DMS53 treated with DMSO at 0.1 percent for 48 hours (cell line): ENCODE results near the gene SYCP3.
A peak's percentile ranks its signal among the peaks of the same experiment; 100 is the strongest.
"Not testable (repeated sequence)": the region's sequence is repeated elsewhere in the genome, so short reads cannot be mapped to it uniquely, and the experiment has no call there.

ENCODE experiments used
- DNase-seq: peaks from one replicate; lab custom pipeline; 2025; ENCODE audit not compliant: unreplicated experiment; lab: John Stamatoyannopoulos, UW

SYCP3 gene

DNA sequence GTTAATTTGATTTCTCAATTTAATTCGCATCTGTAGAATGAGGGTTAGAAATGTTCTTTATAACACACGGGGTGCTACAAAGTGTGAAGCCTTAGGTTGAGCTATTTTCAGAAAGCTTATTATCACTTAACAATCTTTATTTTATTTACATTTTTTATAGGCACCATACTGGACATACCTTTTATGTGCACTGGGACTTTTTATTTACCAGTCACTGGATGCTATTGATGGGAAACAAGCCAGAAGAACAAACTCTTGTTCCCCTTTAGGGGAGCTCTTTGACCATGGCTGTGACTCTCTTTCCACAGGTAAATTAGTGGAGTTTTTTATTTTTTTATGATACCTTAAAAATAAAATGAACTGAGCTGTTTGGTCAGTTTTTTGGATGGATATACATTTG, 25.3 kb downstream of the SYCP3 start:
- no peak for DNase-seq

DNA sequence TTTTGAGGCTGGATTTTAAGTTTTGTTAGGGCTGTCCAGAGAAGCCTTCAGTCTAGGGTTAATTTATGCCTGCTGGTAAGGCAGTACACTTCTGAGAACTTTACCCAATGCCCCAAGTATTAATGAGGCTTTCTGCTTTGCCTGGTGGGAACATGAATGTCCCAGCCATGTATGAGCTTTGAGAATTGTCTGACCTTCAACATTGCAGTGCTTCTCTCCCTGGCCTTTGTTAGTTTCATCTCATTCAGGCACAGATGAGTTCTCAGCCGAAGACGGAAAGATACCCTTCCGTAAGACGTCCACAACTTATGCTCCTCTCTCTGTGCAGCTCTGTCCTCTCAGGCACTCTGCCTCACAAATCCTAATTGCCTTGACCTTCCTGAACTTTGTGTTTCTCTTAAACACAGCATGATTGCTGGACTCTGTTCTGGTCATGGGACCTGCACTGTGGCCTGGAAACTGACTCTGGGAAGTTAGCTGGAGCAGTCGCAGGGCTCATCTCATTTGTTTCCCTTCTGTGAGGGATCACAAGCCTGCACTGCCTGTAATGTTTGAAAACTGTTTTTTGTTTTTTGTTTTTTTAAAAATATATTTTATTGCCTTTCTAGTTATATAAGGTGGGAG, 26.1 kb downstream of the SYCP3 start:
- DNase-seq, result no peak

DNA sequence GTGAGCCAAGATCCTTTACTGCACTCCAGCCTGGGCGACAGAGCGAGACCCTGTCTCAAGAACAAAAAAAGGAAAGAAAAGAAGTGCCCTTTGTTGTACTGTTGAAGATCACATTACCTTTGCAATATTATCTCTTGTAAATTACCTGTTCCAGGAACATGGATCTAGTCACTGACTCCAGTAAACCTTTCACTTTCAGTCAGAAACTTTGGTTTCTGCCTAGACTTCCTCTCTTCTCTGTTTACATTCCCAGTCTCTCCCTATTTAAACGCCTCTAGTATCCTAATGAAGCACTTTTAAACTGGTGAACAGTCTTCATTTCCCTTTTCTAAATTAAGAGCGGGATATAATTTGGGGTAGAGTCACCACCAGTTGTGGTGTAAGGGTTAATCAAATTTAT, 29.0 kb downstream of the SYCP3 start:
- DNase-seq, result no peak

DNA sequence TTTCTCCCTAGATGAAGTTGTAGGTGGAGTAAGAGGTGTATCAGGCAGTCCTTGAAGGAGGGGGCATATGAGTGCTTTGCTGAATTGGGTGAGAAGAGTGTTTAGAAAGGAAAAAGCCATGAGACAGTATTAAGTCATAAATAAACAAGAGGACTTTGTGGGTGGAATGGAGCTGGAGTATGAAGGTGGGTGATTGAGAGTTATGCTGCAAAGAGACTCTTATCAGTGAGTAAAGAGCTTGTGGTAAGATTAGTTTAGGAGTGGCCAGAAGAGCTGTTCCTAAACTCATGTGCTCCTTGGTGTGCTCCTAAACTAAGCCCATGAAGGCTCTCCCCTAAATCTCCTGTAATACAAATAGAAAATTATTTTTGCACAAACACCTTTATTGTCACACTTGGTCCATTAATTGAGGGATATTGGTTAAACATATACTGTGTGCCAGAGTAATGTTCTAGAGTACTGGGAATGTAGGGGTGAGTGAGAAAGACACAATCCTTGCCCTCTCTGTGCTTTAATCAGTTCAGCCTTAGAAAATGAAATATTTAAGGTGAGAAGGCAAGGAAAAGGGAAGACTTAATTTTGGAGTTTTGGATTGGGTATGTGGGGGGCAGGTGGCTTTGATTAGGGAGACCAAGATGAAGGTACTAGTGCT, 32.0 kb downstream of the SYCP3 start:
- DNase-seq, result no peak

DNA sequence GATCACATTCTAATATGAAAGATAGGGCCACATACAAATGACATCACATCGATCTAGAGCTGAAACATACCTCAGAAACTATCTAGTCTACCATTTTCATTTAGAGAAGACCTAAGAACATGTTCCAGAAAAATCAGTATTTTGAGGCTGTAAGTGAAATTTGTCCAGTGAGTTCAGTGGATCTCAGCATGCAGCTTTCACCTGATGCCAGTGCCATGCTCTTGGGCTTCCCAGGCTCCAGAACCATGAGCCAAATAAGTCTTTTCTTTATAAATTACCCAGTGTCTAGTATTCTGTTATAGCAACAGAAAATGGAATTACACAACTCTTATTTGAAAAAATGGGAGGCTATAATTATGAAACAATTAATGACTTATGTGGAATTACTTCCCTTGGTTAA, 32.9 kb downstream of the SYCP3 start:
- DNase-seq, result no peak

DNA sequence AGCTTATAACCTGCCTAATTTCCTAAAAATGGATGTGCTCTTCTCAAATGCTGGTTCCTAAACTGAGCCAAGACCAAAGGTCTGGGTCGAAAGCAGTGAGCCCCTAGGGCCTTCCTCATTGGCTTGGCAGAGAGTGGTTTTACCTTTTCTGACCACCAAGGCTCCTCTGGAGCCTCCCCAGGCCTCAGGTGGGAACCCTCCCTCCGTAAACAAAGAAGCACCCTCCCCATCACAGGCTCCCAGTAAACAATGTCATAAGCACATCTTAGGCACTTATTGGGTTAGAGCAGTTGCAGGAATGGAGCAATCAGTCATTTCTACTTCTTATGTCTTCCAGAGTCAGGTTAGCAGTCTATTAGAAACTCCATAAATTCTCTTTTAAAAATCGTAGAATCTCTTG, 35.8 kb downstream of the SYCP3 start:
- DNase-seq, result no peak

DNA sequence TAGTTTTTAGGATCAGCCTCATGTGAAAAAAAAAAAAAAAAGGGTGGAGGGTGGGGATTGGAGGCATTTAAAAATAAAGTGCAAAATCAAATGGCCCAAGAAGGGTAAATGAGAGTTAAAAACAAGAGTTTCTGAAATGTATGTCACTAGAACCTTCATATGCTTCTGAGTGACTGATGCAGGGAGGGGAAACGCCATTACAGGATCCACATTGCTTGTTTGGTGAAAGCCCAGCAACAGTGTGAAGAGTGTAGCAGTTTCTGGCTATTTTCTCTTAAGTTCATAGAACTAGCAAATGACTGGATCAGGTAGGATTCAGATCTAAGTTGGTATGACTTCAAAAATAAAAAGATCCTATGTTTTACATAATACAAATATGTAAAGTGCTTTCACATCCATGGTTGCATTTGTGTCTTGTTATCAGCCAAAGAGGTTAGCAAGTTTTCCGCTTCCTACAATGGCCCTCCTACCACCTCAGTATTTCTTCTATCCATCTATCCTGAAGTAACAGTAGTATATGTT, 38.9 kb downstream of the SYCP3 start:
- DNase-seq, result no peak

DNA sequence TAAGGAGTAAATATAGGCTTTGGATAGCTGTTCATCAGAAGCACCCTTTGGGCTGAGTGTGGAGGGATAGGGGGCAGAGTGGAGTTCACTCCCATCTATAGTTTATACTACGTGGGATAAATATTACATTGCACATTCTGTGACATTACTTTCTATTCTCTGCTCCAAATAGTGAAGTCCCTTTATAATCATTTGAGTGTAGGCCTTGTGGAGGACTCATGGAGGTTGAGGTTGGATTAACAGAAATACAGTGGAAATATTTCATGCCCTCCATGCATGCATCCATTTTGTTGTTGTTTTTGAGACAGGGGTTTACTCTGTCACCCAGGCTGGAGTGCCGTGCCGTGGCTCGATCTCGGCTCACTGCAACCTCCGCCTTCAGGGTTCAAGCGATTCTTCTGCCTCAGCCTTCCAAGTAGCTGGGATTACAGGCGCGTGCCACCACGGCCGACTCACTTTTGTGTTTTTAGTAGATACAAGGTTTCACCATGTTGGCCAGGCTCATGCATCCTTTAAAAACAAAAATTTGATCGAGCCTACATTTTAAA, 40.4 kb downstream of the SYCP3 start:
- no peak for DNase-seq

DNA sequence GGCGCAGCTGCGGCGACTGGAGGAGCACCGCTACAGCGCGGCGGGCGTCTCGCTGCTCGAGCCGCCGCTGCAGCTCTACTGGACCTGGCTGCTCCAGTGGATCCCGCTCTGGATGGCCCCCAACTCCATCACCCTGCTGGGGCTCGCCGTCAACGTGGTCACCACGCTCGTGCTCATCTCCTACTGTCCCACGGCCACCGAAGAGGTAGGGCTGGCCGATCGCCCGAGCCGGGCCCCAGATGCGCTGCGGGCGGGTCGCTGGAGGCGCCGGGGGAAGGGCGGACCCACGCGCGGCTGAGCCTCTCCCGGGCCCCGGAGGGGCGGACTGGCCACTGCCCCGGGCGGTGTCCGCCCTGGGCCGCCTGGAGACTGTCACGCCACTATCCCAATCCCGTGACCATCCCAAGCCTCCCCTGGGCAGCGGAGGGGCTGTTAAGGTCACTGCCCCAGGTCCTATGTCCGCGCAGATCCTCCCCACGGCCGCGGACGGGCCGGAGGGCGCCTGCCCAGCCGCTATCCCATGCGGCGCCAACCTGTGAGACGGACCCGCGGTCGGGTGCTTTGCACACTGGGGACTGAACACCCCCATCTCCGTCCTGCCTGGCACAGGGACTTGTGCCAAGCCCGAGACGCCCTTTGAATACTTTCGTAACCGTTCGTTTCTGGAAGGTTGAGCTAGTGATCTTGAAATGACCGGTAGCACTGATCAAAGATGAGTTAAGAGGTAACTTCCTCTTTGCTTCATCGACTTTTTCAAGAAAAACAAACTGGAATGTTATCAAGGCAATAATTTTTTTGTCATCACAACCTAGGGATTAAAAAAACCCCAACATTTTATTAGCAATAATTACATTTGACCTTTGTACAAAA, 41.1 kb downstream of the SYCP3 start:
- peak; percentile 10 for DNase-seq

DNA sequence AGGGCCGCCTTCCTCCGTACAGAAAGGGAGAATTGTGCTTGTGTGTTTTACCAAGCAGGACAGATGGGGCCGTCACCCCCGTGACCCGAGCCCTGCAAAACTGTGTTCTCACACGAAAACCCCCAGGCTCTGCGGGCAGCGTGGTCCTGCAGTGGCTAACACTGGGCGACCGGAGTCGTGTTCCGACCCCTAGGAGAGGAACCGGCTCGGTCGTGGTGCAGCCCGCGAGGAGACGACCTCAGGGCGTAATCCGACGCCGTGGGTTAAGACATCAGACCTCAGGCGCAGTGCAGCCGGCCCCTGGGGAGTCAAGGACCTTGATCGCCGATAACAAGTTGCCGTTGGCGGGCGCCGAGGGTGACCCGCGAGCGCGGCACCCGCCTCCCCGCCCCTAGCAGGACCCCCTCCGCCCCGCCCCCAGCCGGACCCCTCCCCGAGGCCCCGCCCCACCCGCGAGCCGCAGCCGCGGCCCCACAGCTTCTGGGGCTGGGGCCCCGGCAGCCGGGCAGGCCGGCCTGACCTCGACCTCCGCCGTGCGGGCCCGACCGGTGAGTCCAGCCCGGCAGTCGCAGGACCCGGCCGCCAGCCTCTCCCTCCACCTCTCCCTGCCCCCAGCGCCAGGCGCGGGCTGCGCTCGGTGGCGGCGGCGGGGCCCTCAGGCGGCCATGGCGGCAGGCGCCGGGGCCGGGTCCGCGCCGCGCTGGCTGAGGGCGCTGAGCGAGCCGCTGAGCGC, 41.9 kb downstream of the SYCP3 start, which contains the start of gene CHPT1:
Gene CHPT1, plus strand, starts transcription at position 444 of the 733 bp plus-strand sequence. Its CDS starts 222 bp downstream, at position 666.
- DNase-seq, result peak; percentile 34

DNA sequence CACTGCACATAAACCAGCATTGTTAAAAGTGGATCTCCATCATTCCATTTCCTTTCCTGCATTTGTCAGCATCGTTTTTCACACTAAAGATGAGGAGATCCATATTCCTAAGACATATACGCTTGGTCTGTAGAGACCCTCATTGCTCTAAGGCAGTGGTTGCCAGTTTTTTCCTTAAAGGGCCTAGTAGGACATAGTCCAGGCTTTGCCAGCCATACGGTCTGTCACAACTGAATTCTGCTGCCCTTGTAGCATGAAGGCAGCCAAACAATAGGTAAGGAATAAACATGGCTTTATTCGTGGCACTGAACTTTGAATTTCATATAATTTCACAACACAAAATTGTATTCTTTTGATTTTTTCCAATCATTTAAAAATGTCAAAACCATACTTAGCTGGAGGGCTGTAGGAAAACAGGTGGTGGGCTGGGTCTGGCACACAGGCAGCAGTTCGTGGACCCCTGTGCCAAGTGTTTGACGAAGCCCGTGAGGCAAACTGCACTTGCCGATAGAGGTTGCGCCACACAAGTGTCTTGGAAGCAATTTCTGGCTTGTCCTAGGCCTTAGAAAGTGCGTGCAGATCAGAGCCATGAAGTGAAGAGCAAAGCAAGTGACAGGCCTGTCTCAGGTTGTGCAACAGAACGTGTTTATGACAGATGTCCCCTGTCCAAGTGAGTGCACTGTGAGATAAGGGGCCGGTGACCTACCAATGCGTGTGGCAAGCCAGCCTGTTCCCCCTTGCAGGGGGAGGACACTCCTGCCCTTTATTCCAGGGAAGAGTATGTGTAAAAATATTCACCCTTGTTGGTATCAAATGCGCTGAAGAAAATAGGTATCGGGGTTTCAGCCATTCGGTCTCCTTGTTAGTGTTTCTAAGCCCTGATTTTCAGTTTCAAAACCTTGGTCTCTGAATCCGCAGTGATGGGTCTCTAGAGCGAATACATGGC, 42.7 kb downstream of the SYCP3 start:
- peak; percentile 6 for DNase-seq

DNA sequence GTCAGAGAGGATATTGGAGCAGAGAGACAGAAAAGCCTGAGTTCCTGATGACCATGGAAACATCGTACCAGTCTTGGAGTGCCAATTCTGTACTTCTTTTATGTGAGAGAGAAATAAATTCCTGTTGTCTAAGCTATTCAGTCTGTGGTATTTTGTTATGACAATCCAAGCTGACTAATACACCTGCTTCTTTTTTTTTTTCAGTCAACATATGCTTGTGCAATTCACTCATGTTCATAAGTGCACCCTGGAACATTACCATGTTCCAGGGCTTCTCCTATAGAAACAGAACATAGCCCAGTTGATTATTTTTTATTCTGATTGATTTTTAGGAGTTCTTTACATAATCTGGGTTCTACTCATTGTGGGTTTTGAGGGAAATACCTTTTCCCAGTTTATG, 43.6 kb downstream of the SYCP3 start:
- peak; percentile 16 for DNase-seq

DNA sequence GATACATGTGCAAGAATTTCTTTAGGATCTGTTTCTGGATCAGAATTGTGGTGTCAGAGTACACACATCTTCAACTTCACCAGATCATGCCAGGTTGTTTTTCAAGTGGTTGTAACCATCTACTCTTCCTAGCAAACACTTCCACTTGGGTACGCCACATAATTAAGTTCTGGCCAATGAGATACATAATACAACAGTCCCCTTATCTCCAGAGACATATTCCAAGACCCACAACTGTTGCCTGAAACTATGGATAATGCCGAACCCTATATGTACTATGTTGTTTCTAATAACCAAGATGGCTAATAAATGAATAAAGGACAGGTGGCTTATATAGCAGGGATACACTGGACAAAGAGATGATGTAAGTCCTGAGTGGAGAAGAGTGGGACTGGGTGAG, 44.3 kb downstream of the SYCP3 start:
- no peak for DNase-seq

DNA sequence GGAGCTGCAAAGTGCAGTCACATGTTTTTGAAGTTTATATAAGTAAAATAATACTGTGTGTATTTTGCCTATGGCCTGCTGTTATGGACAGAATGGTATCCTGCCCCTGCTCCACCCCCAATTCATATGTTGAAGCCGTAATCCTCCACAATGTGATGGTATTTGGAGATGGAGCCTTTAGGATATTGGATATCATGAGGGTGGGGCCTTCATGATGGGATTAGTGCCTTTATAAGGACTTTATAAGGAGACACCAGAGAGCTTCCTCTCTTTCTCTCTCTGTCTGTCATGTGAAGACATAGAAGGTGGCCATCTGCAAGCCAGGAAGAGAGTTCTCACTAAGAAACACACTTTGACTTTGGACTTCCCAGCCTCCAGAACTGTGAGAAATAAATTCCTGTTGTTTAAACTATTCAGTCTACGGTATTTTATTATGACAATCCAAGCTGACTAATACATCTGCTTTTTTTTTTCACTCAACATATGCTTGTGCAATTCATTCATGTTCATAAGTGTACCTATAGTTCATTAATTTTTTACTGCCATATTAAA, 44.9 kb downstream of the SYCP3 start:
- DNase-seq, result no peak

DNA sequence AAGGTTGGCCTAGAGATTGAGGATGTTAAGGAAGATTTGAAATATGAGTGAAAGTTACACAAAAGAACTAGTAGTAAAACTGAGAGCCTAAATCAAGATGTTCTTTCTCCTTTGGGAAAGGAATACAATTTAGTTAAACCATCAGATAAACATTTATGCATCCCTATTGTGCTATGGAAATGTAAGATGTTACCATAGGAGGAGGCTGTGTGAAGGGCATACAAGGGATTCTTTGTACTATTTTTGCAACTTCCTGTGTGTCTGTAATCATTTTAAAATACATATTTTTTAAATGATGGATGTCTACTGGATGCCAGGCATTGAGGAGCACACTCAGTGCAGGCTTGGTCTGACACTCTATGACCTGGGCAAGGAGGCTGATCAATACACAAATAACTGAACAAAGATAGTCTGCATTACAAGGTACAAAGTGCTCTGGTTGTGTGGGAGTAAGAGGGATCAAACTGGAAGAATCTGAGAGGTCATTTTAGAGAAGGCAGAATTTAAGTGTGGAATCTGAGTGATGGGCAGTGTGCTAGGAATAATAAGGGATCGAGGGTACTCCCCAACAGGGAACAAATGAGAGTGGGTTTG, 47.7 kb downstream of the SYCP3 start:
- no peak for DNase-seq

DNA sequence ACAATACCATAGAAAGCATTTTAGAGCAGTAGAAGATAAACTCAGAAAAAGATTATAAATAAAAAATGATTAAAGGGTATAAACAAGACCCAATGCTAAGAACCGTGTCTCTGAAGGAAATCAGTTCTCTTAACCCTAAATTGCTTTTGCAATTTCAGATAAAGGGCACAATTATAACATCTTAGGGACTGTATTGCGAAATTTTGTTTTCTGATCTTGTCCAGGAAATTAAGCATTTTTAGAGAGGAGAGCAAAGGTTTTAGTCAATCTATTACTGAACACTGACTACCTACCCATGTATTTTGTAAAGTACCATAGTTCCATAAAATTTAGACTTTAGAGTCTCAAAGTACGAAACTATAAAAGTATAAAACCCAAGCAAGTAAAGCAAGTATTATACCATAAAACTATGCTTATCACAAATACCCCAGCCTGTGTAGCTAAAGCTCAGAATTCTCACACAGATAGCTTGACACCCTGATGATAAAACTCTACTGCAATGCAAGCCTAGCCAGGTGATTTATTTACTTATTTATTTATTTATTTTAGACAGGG, 48.6 kb downstream of the SYCP3 start:
- DNase-seq, result no peak

DNA sequence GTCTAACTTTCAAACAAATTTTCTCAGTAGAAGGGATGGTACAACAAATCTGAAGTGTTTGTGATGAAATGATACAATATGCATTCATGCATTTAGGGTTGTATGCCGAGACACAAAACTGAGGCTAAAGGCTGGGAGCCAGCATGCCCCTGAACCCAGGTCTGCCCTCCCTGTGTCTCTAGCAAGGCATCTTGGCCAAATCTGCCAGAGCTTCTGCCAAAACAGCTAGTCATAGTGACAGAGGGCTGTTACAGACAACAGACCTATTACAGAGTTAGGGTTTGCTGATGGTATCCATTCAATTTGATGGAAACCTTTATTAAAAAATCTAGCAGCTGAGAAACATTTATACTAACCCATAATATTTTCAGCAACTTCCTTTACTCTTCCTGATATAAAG, 53.1 kb downstream of the SYCP3 start:
- DNase-seq, result no peak

DNA sequence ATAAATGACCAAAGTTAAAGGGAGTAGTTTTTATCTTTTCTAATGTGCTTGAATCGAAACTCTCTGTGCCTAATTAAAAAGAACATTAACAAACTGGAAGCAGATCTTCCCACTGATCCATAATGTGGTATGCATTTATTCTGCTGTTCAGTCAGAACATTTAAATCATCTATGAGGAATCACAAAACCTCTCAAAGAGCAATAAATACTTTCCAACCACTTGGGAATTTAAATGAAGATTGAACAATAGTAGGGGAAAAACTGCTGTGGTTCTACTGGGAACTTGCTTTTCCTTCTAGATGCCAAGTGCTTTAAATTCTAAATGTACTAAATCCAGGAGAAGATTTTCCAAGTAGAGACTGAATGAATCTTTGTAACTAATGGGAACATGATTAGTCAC, 54.2 kb downstream of the SYCP3 start:
- no peak for DNase-seq

DNA sequence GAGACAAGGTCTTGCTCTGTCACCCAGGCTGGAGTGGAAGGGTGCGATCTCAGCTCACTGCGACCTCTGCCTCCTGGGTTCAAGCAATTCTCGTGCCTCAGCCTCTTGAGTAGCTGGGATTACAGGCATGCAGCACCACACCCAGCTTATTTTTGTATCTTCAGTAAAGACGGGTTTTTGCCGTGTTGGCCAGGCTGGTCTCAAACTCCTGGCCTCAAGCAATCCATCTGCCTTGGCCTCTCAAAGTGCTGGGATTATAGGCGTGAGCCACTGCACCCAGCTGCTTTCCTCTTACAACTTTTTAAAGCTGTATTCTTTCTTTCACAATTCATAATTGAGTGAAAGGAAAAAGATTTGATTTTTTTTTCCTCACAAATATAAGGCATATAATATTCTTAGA, 57.6 kb downstream of the SYCP3 start:
- not testable (repeated sequence) for DNase-seq
